Skeletal muscle satellite cell (primary cell): Measurements from ENCODE around the gene ABCC9.

Experiments
- H3K27me3 ChIP-seq: 2 replicates; pipeline ENCODE4 v1.7.0; 2013; ENCODE audit warnings: low read length; ENCODE audit not compliant: control insufficient read depth, insufficient read depth
- H3K36me3 ChIP-seq: 2 replicates; pipeline ENCODE4 v1.7.0; 2013; ENCODE audit warnings: mild to moderate bottlenecking, control low read depth, low read length; ENCODE audit not compliant: insufficient read depth
- H3K4me1 ChIP-seq: 2 replicates; pipeline ENCODE4 v1.7.0; 2013; ENCODE audit warnings: low read length; ENCODE audit not compliant: control insufficient read depth, insufficient read depth
- H3K4me2 ChIP-seq: 2 replicates; pipeline ENCODE4 v1.7.0; 2013; ENCODE audit warnings: mild to moderate bottlenecking, low read length
- H3K4me3 ChIP-seq: 2 replicates; pipeline ENCODE4 v1.7.0; 2013; ENCODE audit warnings: low read length
- H3K9ac ChIP-seq: 2 replicates; pipeline ENCODE4 v1.7.0; 2013; ENCODE audit warnings: mild to moderate bottlenecking, low read depth, low read length, moderate library complexity
- H3K9me3 ChIP-seq: replicated peaks from 2 replicates; pipeline ENCODE4 v1.7.0; 2013; ENCODE audit warnings: mild to moderate bottlenecking, control low read depth, low read length

Gene ABCC9

GRCh38 chr12:21773263-21773741 lies 167.9 kb downstream of the ABCC9 start:
- peak overlapping the region; percentile 77 for H3K4me3 ChIP-seq
- H3K9ac ChIP-seq: peak overlapping the region; percentile 77
- H3K27me3 ChIP-seq: no peaks in the 10 kb centered on the region
- H3K9me3 ChIP-seq: no peaks in the 10 kb centered on the region
- H3K36me3 ChIP-seq: no peaks in the 10 kb centered on the region
- H3K4me1 ChIP-seq: peaks cover 27% of the 10 kb centered on the region
- peak overlapping the region; percentile 78 for H3K4me2 ChIP-seq

- Histone ChIP-seq H3K9me3 (no peaks in the 10 kb centered on the region), H3K4me3 (no peak overlapping the region), H3K36me3 (no peaks in the 10 kb centered on the region), H3K4me1 (peaks cover 27% of the 10 kb centered on the region), H3K27me3 (no peaks in the 10 kb centered on the region), H3K4me2 (peak overlapping the region; percentile 4), H3K9ac (peak overlapping the region; percentile 0)
Measured at GRCh38 chr12:21771311-21771710, 169.9 kb downstream of the ABCC9 start.

- no peak overlapping the region for H3K4me3 ChIP-seq
- H3K36me3 ChIP-seq: no peaks in the 10 kb centered on the region
- no peaks in the 10 kb centered on the region for H3K27me3 ChIP-seq
- H3K4me1 ChIP-seq: peaks cover 27% of the 10 kb centered on the region
- no peak overlapping the region for H3K4me2 ChIP-seq
- no peaks in the 10 kb centered on the region for H3K9me3 ChIP-seq
- no peak overlapping the region for H3K9ac ChIP-seq
Measured at GRCh38 chr12:21769307-21769706, 171.9 kb downstream of the ABCC9 start.

- H3K27me3 ChIP-seq: no peaks in the 10 kb centered on the region
- H3K4me2 ChIP-seq: no peak overlapping the region
- H3K4me1 ChIP-seq: peaks cover 7% of the 10 kb centered on the region
- no peaks in the 10 kb centered on the region for H3K36me3 ChIP-seq
- H3K9ac ChIP-seq: no peak overlapping the region
- no peaks in the 10 kb centered on the region for H3K9me3 ChIP-seq
- no peak overlapping the region for H3K4me3 ChIP-seq
Measured at GRCh38 chr12:21766403-21766802, 174.8 kb downstream of the ABCC9 start.

- Histone ChIP-seq H3K27me3 (no peaks in the 10 kb centered on the region), H3K36me3 (no peaks in the 10 kb centered on the region), H3K4me1 (no peaks in the 10 kb centered on the region), H3K9me3 (no peaks in the 10 kb centered on the region), H3K4me3 (no peak overlapping the region), H3K4me2 (no peak overlapping the region), H3K9ac (no peak overlapping the region)
Measured at GRCh38 chr12:21764950-21765349, 176.3 kb downstream of the ABCC9 start.

DNA sequence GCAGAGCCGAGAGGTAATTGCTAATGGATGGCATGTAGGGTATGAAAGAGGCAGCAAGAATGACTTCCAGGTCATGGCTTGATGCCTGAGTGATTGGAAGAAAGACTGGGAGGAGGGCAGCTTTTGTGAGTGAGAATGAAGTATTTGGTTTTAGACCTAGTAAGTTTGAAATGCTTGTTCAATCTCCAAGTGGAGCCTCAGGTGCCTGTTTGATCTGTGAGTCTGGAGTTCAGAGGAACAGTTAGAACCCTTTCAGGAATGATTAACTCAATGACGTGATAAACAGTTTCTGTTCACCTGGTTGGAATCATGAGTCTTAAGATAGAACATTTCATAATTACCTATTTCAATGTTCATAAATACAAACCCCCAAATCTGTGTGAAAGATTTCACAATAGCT lies 177.2 kb downstream of the ABCC9 start:
- H3K27me3 ChIP-seq: no peaks in the 10 kb centered on the region
- H3K4me1 ChIP-seq: no peaks in the 10 kb centered on the region
- H3K9ac ChIP-seq: no peak overlapping the region
- H3K36me3 ChIP-seq: no peaks in the 10 kb centered on the region
- no peaks in the 10 kb centered on the region for H3K9me3 ChIP-seq
- H3K4me3 ChIP-seq: no peak overlapping the region
- no peak overlapping the region for H3K4me2 ChIP-seq

DNA sequence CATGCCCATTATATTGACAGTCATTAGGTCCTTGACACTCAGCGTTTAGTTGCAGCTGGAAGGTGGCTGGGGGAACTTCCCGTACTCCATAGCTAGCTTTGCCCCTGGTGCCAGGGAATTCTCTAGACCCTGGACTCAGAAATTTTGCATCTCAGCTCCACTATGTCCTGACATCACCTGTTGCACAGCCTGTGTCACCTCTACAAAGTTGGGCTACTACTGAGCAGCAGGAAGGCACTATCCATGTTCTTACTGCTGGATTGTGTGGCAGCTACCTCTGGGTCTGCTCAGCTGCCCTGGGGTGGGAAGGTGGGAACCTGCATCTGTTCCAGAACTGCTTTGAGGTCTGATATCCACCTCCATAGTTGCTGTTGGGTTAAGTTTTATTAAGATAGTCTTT lies 177.7 kb downstream of the ABCC9 start:
- Histone ChIP-seq H3K36me3 (no peaks in the 10 kb centered on the region), H3K4me3 (no peak overlapping the region), H3K27me3 (no peaks in the 10 kb centered on the region), H3K9me3 (no peaks in the 10 kb centered on the region), H3K4me2 (no peak overlapping the region), H3K9ac (no peak overlapping the region), H3K4me1 (no peaks in the 10 kb centered on the region)

- no peaks in the 10 kb centered on the region for H3K4me1 ChIP-seq
- no peaks in the 10 kb centered on the region for H3K27me3 ChIP-seq
- no peak overlapping the region for H3K4me3 ChIP-seq
- no peaks in the 10 kb centered on the region for H3K9me3 ChIP-seq
- no peaks in the 10 kb centered on the region for H3K36me3 ChIP-seq
- no peak overlapping the region for H3K4me2 ChIP-seq
- H3K9ac ChIP-seq: no peak overlapping the region
Measured at GRCh38 chr12:21759737-21760136, 181.5 kb downstream of the ABCC9 start.

- H3K36me3 ChIP-seq: no peaks in the 10 kb centered on the region
- H3K9me3 ChIP-seq: no peaks in the 10 kb centered on the region
- no peaks in the 10 kb centered on the region for H3K27me3 ChIP-seq
- no peak overlapping the region for H3K9ac ChIP-seq
- no peak overlapping the region for H3K4me3 ChIP-seq
- no peaks in the 10 kb centered on the region for H3K4me1 ChIP-seq
- no peak overlapping the region for H3K4me2 ChIP-seq
Measured at GRCh38 chr12:21757735-21758134, 183.5 kb downstream of the ABCC9 start.

GRCh38 chr12:21756699-21757098 lies 184.5 kb downstream of the ABCC9 start:
- Histone ChIP-seq H3K9ac (no peak overlapping the region), H3K27me3 (no peaks in the 10 kb centered on the region), H3K4me2 (no peak overlapping the region), H3K9me3 (no peaks in the 10 kb centered on the region), H3K4me1 (no peaks in the 10 kb centered on the region), H3K4me3 (no peak overlapping the region), H3K36me3 (no peaks in the 10 kb centered on the region)

GRCh38 chr12:21751517-21751916 lies 189.7 kb downstream of the ABCC9 start:
- Histone ChIP-seq H3K4me2 (no peak overlapping the region), H3K9ac (no peak overlapping the region), H3K27me3 (no peaks in the 10 kb centered on the region), H3K36me3 (no peaks in the 10 kb centered on the region), H3K4me1 (no peaks in the 10 kb centered on the region), H3K4me3 (no peak overlapping the region), H3K9me3 (no peaks in the 10 kb centered on the region)
